Gastroesophageal sphincter (tissue), 4 donors: ENCODE results near the gene ATF5. TPM values are rescaled to one million over a fixed set of nuclear protein-coding genes. Genes with fewer than 3 reads are reported as not detected.

Experiments
- ATAC-seq: fragments of 150-250 bp; one replicate; pipeline ENCODE4 v1.9.1; 2016; ENCODE audit warnings: mild to moderate bottlenecking, moderate library complexity
- H3K27ac ChIP-seq, 4 donors: fragments of 200-600 bp; sonication (generic) in 3 of 4; 1 replicate in 3 of 4; 2 replicates in 1 of 4; pipeline ENCODE4 v1.5.1; 2016 to 2019
- H3K27me3 ChIP-seq: fragments of 200-600 bp; sonication (generic); one replicate; pipeline ENCODE4 v1.5.1; 2019
- H3K36me3 ChIP-seq, 2 donors: fragments of 200-600 bp; sonication (generic); one replicate each; pipeline ENCODE4 v1.5.1; 2019; ENCODE audit warnings: control low read depth in 1 of 2
- H3K4me1 ChIP-seq, 3 donors: fragments of 200-600 bp; sonication (generic); 1 replicate in 2 of 3; 2 replicates in 1 of 3; pipeline ENCODE4 v1.5.1; 2016 to 2019; ENCODE audit warnings: control low read depth in 2 of 3
- H3K4me3 ChIP-seq, 2 donors: fragments of 200-600 bp; sonication (generic); one replicate each; pipeline ENCODE4 v1.5.1; 2019; ENCODE audit warnings: mild to moderate bottlenecking in 1 of 2, moderate library complexity in 1 of 2
- H3K9me3 ChIP-seq, 3 donors: fragments of 200-600 bp; sonication (generic); one replicate each; pipeline ENCODE4 v1.5.1; 2017 to 2019; ENCODE audit warnings: control low read depth in 2 of 3
- CTCF ChIP-seq, 4 experiments: fragments of 200-600 bp in 2 of 4; fragments of 450-650 bp in 2 of 4; sonication (generic) in 1 of 4; IDR thresholded peaks; one replicate each; pipeline ENCODE4 v1.5.1; 2017 to 2019; ENCODE audit warnings: antibody characterized with exemption in 4 of 4, mild to moderate bottlenecking in 2 of 4, moderate library complexity in 2 of 4
- EP300 ChIP-seq: sonication (generic); formaldehyde crosslinking; IDR thresholded peaks from one replicate; pipeline ENCODE4 v1.6.1; 2017; ENCODE audit warnings: antibody characterized with exemption, mild to moderate bottlenecking
- POLR2A ChIP-seq, 2 donors: fragments of 450-650 bp; IDR thresholded peaks; one replicate each; pipeline ENCODE4 v1.6.1; 2017; ENCODE audit warnings: antibody characterized with exemption in 2 of 2, mild to moderate bottlenecking in 2 of 2, moderate library complexity in 1 of 2
- POLR2AphosphoS5 ChIP-seq: sonication (generic); formaldehyde crosslinking; IDR thresholded peaks from one replicate; pipeline ENCODE4 v1.6.1; 2017; ENCODE audit warnings: antibody characterized with exemption
- WGBS, 2 donors: methylation state at CpG; one replicate each; pipeline ENCODE4 v1.1.5; 2018; ENCODE audit warnings: low coverage in 1 of 2; 5-methylcytosine and 5-hydroxymethylcytosine counted together
- total RNA-seq, 4 donors: library from RNA; depleted of rRNA; stranded (reverse); fragments of >200 nt; gene quantifications; one replicate each; pipeline ENCODE4 v1.1.0, GENCODE V29; 2016

Gene ATF5
- total RNA-seq, 4 donors from 2014 or later: 12.3 to 22.7 (median 16.7) TPM

GRCh38 chr19:49887037-49887664 is 41.9 kb upstream of the ATF5 start:
- Histone ChIP-seq H3K4me1 (peaks cover 0 to 17% (median 11%) of the 10 kb centered on the region in 3 donors), H3K9me3 (peaks cover 0 to 4% (median 0%) of the 10 kb centered on the region in 3 donors), H3K27ac (no peak overlapping the region), H3K27me3 (peaks cover 25% of the 10 kb centered on the region), H3K4me3 (no peak overlapping the region), H3K36me3 (peaks cover 0 to 72% of the 10 kb centered on the region in 2 donors)
- ATAC-seq: no peak
- WGBS, 2 donors: 80% methylated on average over 3 of the region's 23 CpGs; no CpG with 5 or more reads in 1 of the 2 donors
- no peak for TF ChIP-seq POLR2A (IDR thresholded peaks at IDR 0.05)
- TF ChIP-seq POLR2AphosphoS5: no peak
- no peak for TF ChIP-seq CTCF (IDR thresholded peaks at IDR 0.05)
- TF ChIP-seq EP300: no peak

GRCh38 chr19:49887665-49888509 is 41.1 kb upstream of the ATF5 start:
- H3K4me3 ChIP-seq: no peak overlapping the region
- peaks cover 0 to 1% (median 0%) of the 10 kb centered on the region in 3 donors for H3K9me3 ChIP-seq
- no peak for ATAC-seq
- WGBS, 2 donors: no CpG with 5 or more reads among the region's 54 CpGs
- no peak overlapping the region for H3K27ac ChIP-seq
- TF ChIP-seq EP300: no peak
- TF ChIP-seq POLR2AphosphoS5: no peak
- no peak for TF ChIP-seq POLR2A (IDR thresholded peaks at IDR 0.05)
- TF ChIP-seq CTCF (IDR thresholded peaks at IDR 0.05): no peak
- peaks cover 0 to 65% of the 10 kb centered on the region in 2 donors for H3K36me3 ChIP-seq
- H3K4me1 ChIP-seq: peaks cover 0 to 17% (median 11%) of the 10 kb centered on the region in 3 donors
- H3K27me3 ChIP-seq: peaks cover 28% of the 10 kb centered on the region

DNA sequence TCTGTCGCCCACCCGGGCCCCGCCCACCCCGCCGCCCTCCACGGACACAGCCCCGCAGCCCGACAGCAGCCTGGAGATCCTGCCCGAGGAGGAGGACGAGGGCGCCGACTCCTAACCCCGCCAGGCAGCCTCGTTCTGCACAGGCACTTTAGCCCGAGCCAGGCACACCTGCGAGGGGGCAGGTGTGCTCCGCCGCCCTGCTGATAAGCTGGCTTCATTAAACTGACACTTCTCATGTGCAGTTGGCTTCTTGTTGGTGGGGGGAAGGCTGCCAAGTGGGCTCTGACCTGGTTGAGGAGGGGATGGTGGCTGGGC is 40.5 kb upstream of the ATF5 start:
- no peak for TF ChIP-seq EP300
- no peak for TF ChIP-seq CTCF (IDR thresholded peaks at IDR 0.05)
- no peak for TF ChIP-seq POLR2A (IDR thresholded peaks at IDR 0.05)
- no peak for TF ChIP-seq POLR2AphosphoS5
- WGBS, 2 donors: no CpG with 5 or more reads among the region's 18 CpGs
- peaks cover 0 to 59% of the 10 kb centered on the region in 2 donors for H3K36me3 ChIP-seq
- peaks cover 34% of the 10 kb centered on the region for H3K27me3 ChIP-seq
- no peak for ATAC-seq
- peaks cover 0 to 17% (median 11%) of the 10 kb centered on the region in 3 donors for H3K4me1 ChIP-seq
- no peak overlapping the region for H3K4me3 ChIP-seq
- H3K9me3 ChIP-seq: no peaks in the 10 kb centered on the region
- H3K27ac ChIP-seq: no peak overlapping the region

GRCh38 chr19:49889038-49889686 is 39.8 kb upstream of the ATF5 start:
- H3K27me3 ChIP-seq: peaks cover 34% of the 10 kb centered on the region
- 67 to 93% methylated on average over 1 to 2 of the region's 23 CpGs for WGBS, 2 donors
- peaks cover 0 to 17% (median 11%) of the 10 kb centered on the region in 3 donors for H3K4me1 ChIP-seq
- peaks cover 0 to 52% of the 10 kb centered on the region in 2 donors for H3K36me3 ChIP-seq
- H3K9me3 ChIP-seq: no peaks in the 10 kb centered on the region
- no peak overlapping the region for H3K4me3 ChIP-seq
- TF ChIP-seq EP300 (no peak), POLR2A (IDR thresholded peaks at IDR 0.05) (no peak), POLR2AphosphoS5 (no peak), CTCF (IDR thresholded peaks at IDR 0.05) (no peak)
- no peak for ATAC-seq
- H3K27ac ChIP-seq: no peak overlapping the region
